ENCODE data around the gene CBFA2T3. TPM values are rescaled to one million over a fixed set of nuclear protein-coding genes. Genes with fewer than 3 reads are reported as not detected.

The CBFA2T3 gene
- polyA plus RNA-seq, 3 donors = 5.3 to 32.2 (median 6.2) TPM

- Histone ChIP-seq H3K4me3 (replicated peaks in 1 of 3; ENCODE audit: low read depth in 2 of 3, low read length in 3 of 3) (no peak overlapping the region), H3K79me2 (ENCODE audit: insufficient read depth, low read length) (peaks cover 30% of the 10 kb centered on the region), H3K9ac (ENCODE audit: insufficient read depth, low read length, poor library complexity, severe bottlenecking) (no peak overlapping the region), H3K27me3 (ENCODE audit: control insufficient read depth in 2 of 2, insufficient read depth in 2 of 2, low read length in 2 of 2) (no peaks in the 10 kb centered on the region), H2AFZ (ENCODE audit: insufficient read depth, low read depth, low read length, poor library complexity, severe bottlenecking) (no peak overlapping the region), H4K20me1 (ENCODE audit: insufficient read depth, low read length) (peaks cover 80% of the 10 kb centered on the region), H3K9me3 (replicated peaks in 1 of 2; ENCODE audit: control insufficient read depth in 1 of 2, insufficient read depth in 1 of 2, low read length in 2 of 2) (no peaks in the 10 kb centered on the region), H3K36me3 (replicated peaks in 1 of 2; ENCODE audit: control insufficient read depth in 1 of 2, insufficient read depth in 2 of 2, low read length in 2 of 2) (peaks cover 5 to 14% of the 10 kb centered on the region in 2 donors), H3K4me1 (ENCODE audit: control insufficient read depth in 1 of 2, insufficient read depth in 2 of 2, low read length in 2 of 2) (peaks cover 25 to 26% of the 10 kb centered on the region in 2 donors), H3K4me2 (replicated peaks; ENCODE audit: extremely low read depth, low read length, poor library complexity, severe bottlenecking) (no peak overlapping the region), H3K27ac (ENCODE audit: low read depth in 1 of 2, low read length in 2 of 2) (no peak overlapping the region)
- H3K36me3 Mint-ChIP-seq = peaks cover 45 to 48% of the 10 kb centered on the region in 2 donors
- 98% methylated on average over 25 of the region's 28 CpGs for WGBS (ENCODE audit: insufficient coverage)
- TF ChIP-seq CTCF (IDR thresholded peaks at IDR 0.05) = no peak
- intact Hi-C loops (cut with micrococcal nuclease) = no loop called here
- peaks cover 0 to 4% (median 1%) of the 10 kb centered on the region in 7 donors for H3K9me3 Mint-ChIP-seq
- H3K4me1 Mint-ChIP-seq = peaks cover 39% of the 10 kb centered on the region
- H3K4me3 Mint-ChIP-seq = no peak overlapping the region
- H3K27me3 Mint-ChIP-seq (ENCODE audit: low read depth in 3 of 3) = peaks cover 0 to 3% (median 2%) of the 10 kb centered on the region in 3 donors
- H3K27ac Mint-ChIP-seq = peak overlapping the region in 3 of 7 donors; percentile 8 to 42 (median 24)
- no peak for DNase-seq
These were observed 23.9 kb downstream of the CBFA2T3 start for GRCh38 chr16:88953003-88953690.

GRCh38 chr16:88951989-88952388 is 25.0 kb downstream of the CBFA2T3 start:
- DNase-seq = no peak
- 96% methylated on average over 11 of the region's 11 CpGs for WGBS (ENCODE audit: insufficient coverage)

More at GRCh38 chr16:88951989-88952388, 25.0 kb downstream of the CBFA2T3 start:
- Histone ChIP-seq H4K20me1 (ENCODE audit: insufficient read depth, low read length) (peaks cover 81% of the 10 kb centered on the region), H3K4me1 (ENCODE audit: control insufficient read depth in 1 of 2, insufficient read depth in 2 of 2, low read length in 2 of 2) (peaks cover 13 to 14% of the 10 kb centered on the region in 2 donors), H3K27ac (ENCODE audit: low read depth in 1 of 2, low read length in 2 of 2) (no peak overlapping the region), H3K4me3 (replicated peaks in 1 of 3; ENCODE audit: low read depth in 2 of 3, low read length in 3 of 3) (no peak overlapping the region), H3K4me2 (replicated peaks; ENCODE audit: extremely low read depth, low read length, poor library complexity, severe bottlenecking) (no peak overlapping the region), H3K27me3 (ENCODE audit: control insufficient read depth in 2 of 2, insufficient read depth in 2 of 2, low read length in 2 of 2) (no peaks in the 10 kb centered on the region), H2AFZ (ENCODE audit: insufficient read depth, low read depth, low read length, poor library complexity, severe bottlenecking) (no peak overlapping the region), H3K79me2 (ENCODE audit: insufficient read depth, low read length) (peaks cover 25% of the 10 kb centered on the region), H3K9ac (ENCODE audit: insufficient read depth, low read length, poor library complexity, severe bottlenecking) (no peak overlapping the region), H3K36me3 (replicated peaks in 1 of 2; ENCODE audit: control insufficient read depth in 1 of 2, insufficient read depth in 2 of 2, low read length in 2 of 2) (peaks cover 7 to 24% of the 10 kb centered on the region in 2 donors), H3K9me3 (replicated peaks in 1 of 2; ENCODE audit: control insufficient read depth in 1 of 2, insufficient read depth in 1 of 2, low read length in 2 of 2) (no peaks in the 10 kb centered on the region)
- no peak for TF ChIP-seq CTCF (IDR thresholded peaks at IDR 0.05)
- Mint-ChIP-seq H3K27ac (no peak overlapping the region), H3K27me3 (ENCODE audit: low read depth in 3 of 3) (peaks cover 0 to 3% (median 1%) of the 10 kb centered on the region in 3 donors), H3K9me3 (peaks cover 0 to 4% (median 0%) of the 10 kb centered on the region in 7 donors), H3K36me3 (peaks cover 50 to 54% of the 10 kb centered on the region in 2 donors), H3K4me3 (no peak overlapping the region), H3K4me1 (peaks cover 27% of the 10 kb centered on the region)
- intact Hi-C loops (cut with micrococcal nuclease) = no loop called here

Measured in CD14-positive monocyte (primary cell).